Measurements from ENCODE around the gene AP3S1.
"Not testable (repeated sequence)": the region's sequence is repeated elsewhere in the genome, so short reads cannot be mapped to it uniquely, and the experiment has no call there.

AP3S1 gene

GRCh38 chr5:115811406-115811805, 30.3 kb upstream of the AP3S1 start:
- H3K4me1 ChIP-seq (ENCODE audit: insufficient read depth, low read length): peaks cover 13% of the 10 kb centered on the region
- no peaks in the 10 kb centered on the region for H3K9me3 ChIP-seq (ENCODE audit: insufficient read depth, low read depth, low read length)

GRCh38 chr5:115812372-115812771, 29.4 kb upstream of the AP3S1 start:
- Histone ChIP-seq H3K27ac (ENCODE audit: low read length) (no peak overlapping the region), H3K27me3 (ENCODE audit: insufficient read depth, low read length) (peaks cover 27% of the 10 kb centered on the region), H3K4me1 (ENCODE audit: insufficient read depth, low read length) (peaks cover 9% of the 10 kb centered on the region; the same call in 1 of the 2 replicates), H3K9me3 (ENCODE audit: insufficient read depth, low read depth, low read length) (no peaks in the 10 kb centered on the region), H3K9ac (ENCODE audit: low read depth, low read length) (no peak overlapping the region), H3K4me3 (ENCODE audit: low read length) (no peak overlapping the region), H3K36me3 (ENCODE audit: insufficient read depth, low read depth, low read length) (peaks cover 48% of the 10 kb centered on the region)

More at GRCh38 chr5:115811406-115811805, 30.3 kb upstream of the AP3S1 start:
- no peak overlapping the region for H3K4me3 ChIP-seq (ENCODE audit: low read length)
- H3K27me3 ChIP-seq (ENCODE audit: insufficient read depth, low read length): peaks cover 27% of the 10 kb centered on the region
- no peak overlapping the region for H3K9ac ChIP-seq (ENCODE audit: low read depth, low read length)
- no peak overlapping the region for H3K27ac ChIP-seq (ENCODE audit: low read length)
- peaks cover 50% of the 10 kb centered on the region for H3K36me3 ChIP-seq (ENCODE audit: insufficient read depth, low read depth, low read length)

GRCh38 chr5:115813719-115814118, 28.0 kb upstream of the AP3S1 start:
- H3K9ac ChIP-seq (ENCODE audit: low read depth, low read length): no peak overlapping the region
- peaks cover 27% of the 10 kb centered on the region for H3K27me3 ChIP-seq (ENCODE audit: insufficient read depth, low read length)
- H3K36me3 ChIP-seq (ENCODE audit: insufficient read depth, low read depth, low read length): peaks cover 38% of the 10 kb centered on the region
- H3K9me3 ChIP-seq (ENCODE audit: insufficient read depth, low read depth, low read length): no peaks in the 10 kb centered on the region
- no peak overlapping the region for H3K27ac ChIP-seq (ENCODE audit: low read length)
- no peak overlapping the region for H3K4me3 ChIP-seq (ENCODE audit: low read length)
- H3K4me1 ChIP-seq (ENCODE audit: insufficient read depth, low read length): peaks cover 9% of the 10 kb centered on the region; the same call in 1 of the 2 replicates

- peak overlapping the region; percentile 93 for H3K4me3 ChIP-seq (ENCODE audit: low read length)
Measured at GRCh38 chr5:115815006-115815692, 26.6 kb upstream of the AP3S1 start.

GRCh38 chr5:115815693-115816225, 26.0 kb upstream of the AP3S1 start:
- Histone ChIP-seq H3K4me1 (ENCODE audit: insufficient read depth, low read length) (peaks cover 9% of the 10 kb centered on the region; the same call in 1 of the 2 replicates), H3K27ac (ENCODE audit: low read length) (no peak overlapping the region), H3K9me3 (ENCODE audit: insufficient read depth, low read depth, low read length) (no peaks in the 10 kb centered on the region), H3K9ac (ENCODE audit: low read depth, low read length) (peak overlapping the region; percentile 90), H3K36me3 (ENCODE audit: insufficient read depth, low read depth, low read length) (peaks cover 18% of the 10 kb centered on the region), H3K27me3 (ENCODE audit: insufficient read depth, low read length) (peaks cover 27% of the 10 kb centered on the region), H3K4me3 (ENCODE audit: low read length) (peak overlapping the region; percentile 93)

More at GRCh38 chr5:115815006-115815692, 26.6 kb upstream of the AP3S1 start:
- no peak overlapping the region for H3K27ac ChIP-seq (ENCODE audit: low read length)
- H3K36me3 ChIP-seq (ENCODE audit: insufficient read depth, low read depth, low read length): peaks cover 24% of the 10 kb centered on the region
- H3K4me1 ChIP-seq (ENCODE audit: insufficient read depth, low read length): peaks cover 9% of the 10 kb centered on the region; the same call in 1 of the 2 replicates
- H3K9ac ChIP-seq (ENCODE audit: low read depth, low read length): peak overlapping the region; percentile 90
- no peaks in the 10 kb centered on the region for H3K9me3 ChIP-seq (ENCODE audit: insufficient read depth, low read depth, low read length)
- H3K27me3 ChIP-seq (ENCODE audit: insufficient read depth, low read length): peaks cover 27% of the 10 kb centered on the region

- H3K4me3 ChIP-seq (ENCODE audit: low read length): peak within 1 kb of the TSS; percentile 93
- peak within 1 kb of the TSS; percentile 67 for H3K27ac ChIP-seq (ENCODE audit: low read length)
- peaks cover 9% of the 10 kb centered on the region; the same call in 1 of the 2 replicates for H3K4me1 ChIP-seq (ENCODE audit: insufficient read depth, low read length)
- no peaks in the 10 kb centered on the region for H3K9me3 ChIP-seq (ENCODE audit: insufficient read depth, low read depth, low read length)
- peaks cover 12% of the 10 kb centered on the region for H3K36me3 ChIP-seq (ENCODE audit: insufficient read depth, low read depth, low read length)
- peak within 1 kb of the TSS; percentile 90 for H3K9ac ChIP-seq (ENCODE audit: low read depth, low read length)
- H3K27me3 ChIP-seq (ENCODE audit: insufficient read depth, low read length): peaks cover 27% of the 10 kb centered on the region
Measured at GRCh38 chr5:115816226-115817081, 25.3 kb upstream of the AP3S1 start, which contains the start of gene CDO1. Gene CDO1, minus strand, starts transcription at chr5:115816659. Its CDS starts 262 bp downstream, at chr5:115816397.

- Histone ChIP-seq H3K36me3 (ENCODE audit: insufficient read depth, low read depth, low read length) (peaks cover 2% of the 10 kb centered on the region), H3K4me3 (ENCODE audit: low read length) (peak overlapping the region; percentile 93; the same call in 1 of the 2 replicates)
Measured at GRCh38 chr5:115817386-115817785, 24.3 kb upstream of the AP3S1 start.

GRCh38 chr5:115818821-115819220, 22.9 kb upstream of the AP3S1 start:
- H3K9me3 ChIP-seq (ENCODE audit: insufficient read depth, low read depth, low read length): no peaks in the 10 kb centered on the region
- no peaks in the 10 kb centered on the region for H3K36me3 ChIP-seq (ENCODE audit: insufficient read depth, low read depth, low read length)
- H3K4me3 ChIP-seq (ENCODE audit: low read length): no peak overlapping the region
- no peak overlapping the region for H3K9ac ChIP-seq (ENCODE audit: low read depth, low read length)
- H3K27me3 ChIP-seq (ENCODE audit: insufficient read depth, low read length): peaks cover 24% of the 10 kb centered on the region
- H3K4me1 ChIP-seq (ENCODE audit: insufficient read depth, low read length): peaks cover 9% of the 10 kb centered on the region; the same call in 1 of the 2 replicates
- H3K27ac ChIP-seq (ENCODE audit: low read length): no peak overlapping the region

More at GRCh38 chr5:115817386-115817785, 24.3 kb upstream of the AP3S1 start:
- Histone ChIP-seq H3K27me3 (ENCODE audit: insufficient read depth, low read length) (peaks cover 27% of the 10 kb centered on the region), H3K9ac (ENCODE audit: low read depth, low read length) (no peak overlapping the region), H3K9me3 (ENCODE audit: insufficient read depth, low read depth, low read length) (no peaks in the 10 kb centered on the region), H3K27ac (ENCODE audit: low read length) (no peak overlapping the region), H3K4me1 (ENCODE audit: insufficient read depth, low read length) (peaks cover 9% of the 10 kb centered on the region; the same call in 1 of the 2 replicates)

- Histone ChIP-seq H3K4me1 (ENCODE audit: insufficient read depth, low read length) (no peaks in the 10 kb centered on the region), H3K27ac (ENCODE audit: low read length) (no peak overlapping the region), H3K9me3 (ENCODE audit: insufficient read depth, low read depth, low read length) (0 out of 2 replicates have a peak, but pooled peaks cover 2% of the 10 kb centered on the region), H3K27me3 (ENCODE audit: insufficient read depth, low read length) (peaks cover 4% of the 10 kb centered on the region), H3K4me3 (ENCODE audit: low read length) (no peak overlapping the region), H3K36me3 (ENCODE audit: insufficient read depth, low read depth, low read length) (no peaks in the 10 kb centered on the region), H3K9ac (ENCODE audit: low read depth, low read length) (no peak overlapping the region)
Measured at GRCh38 chr5:115820846-115821245, 20.9 kb upstream of the AP3S1 start.

- not testable (repeated sequence) for H3K9ac ChIP-seq (ENCODE audit: low read depth, low read length); H3K4me1 ChIP-seq (ENCODE audit: insufficient read depth, low read length); H3K4me3 ChIP-seq (ENCODE audit: low read length); H3K27ac ChIP-seq (ENCODE audit: low read length); H3K27me3 ChIP-seq (ENCODE audit: insufficient read depth, low read length); H3K9me3 ChIP-seq (ENCODE audit: insufficient read depth, low read depth, low read length)
- H3K36me3 ChIP-seq (ENCODE audit: insufficient read depth, low read depth, low read length): peaks cover 21% of the 10 kb centered on the region
Measured at GRCh38 chr5:115824983-115825382, 16.8 kb upstream of the AP3S1 start.

GRCh38 chr5:115825948-115826347, 15.8 kb upstream of the AP3S1 start:
- H3K36me3 ChIP-seq (ENCODE audit: insufficient read depth, low read depth, low read length): peaks cover 29% of the 10 kb centered on the region
- no peaks in the 10 kb centered on the region for H3K4me1 ChIP-seq (ENCODE audit: insufficient read depth, low read length)
- no peak overlapping the region for H3K27ac ChIP-seq (ENCODE audit: low read length)
- H3K27me3 ChIP-seq (ENCODE audit: insufficient read depth, low read length): no peaks in the 10 kb centered on the region
- no peak overlapping the region for H3K4me3 ChIP-seq (ENCODE audit: low read length)
- no peak overlapping the region for H3K9ac ChIP-seq (ENCODE audit: low read depth, low read length)
- 0 out of 2 replicates have a peak, but pooled peaks cover 4% of the 10 kb centered on the region for H3K9me3 ChIP-seq (ENCODE audit: insufficient read depth, low read depth, low read length)

Measured in iPS-20b (cell line).